Right atrium auricular region (tissue), 2 donors: ENCODE measurements around the gene TSKS. TPM values are rescaled to one million over a fixed set of nuclear protein-coding genes. Genes with fewer than 3 reads are reported as not detected.
"Not testable (repeated sequence)": the region's sequence is repeated elsewhere in the genome, so short reads cannot be mapped to it uniquely, and the experiment has no call there.

ENCODE experiments used
- DNase-seq: peaks from one replicate; pipeline ENCODE4 v3.0.0-alpha.2; 2019; ENCODE audit warnings: low spot score
- H3K27ac ChIP-seq, 2 donors: fragments of 200-600 bp; sonication (generic); 1 replicate in 1 of 2; 2 replicates in 1 of 2; pipeline ENCODE4 v1.5.1; 2016 to 2019
- H3K27me3 ChIP-seq, 2 donors: fragments of 200-600 bp; sonication (generic); one replicate each; pipeline versions ENCODE4 v1.5.1 to v1.6.0; 2017 to 2019
- H3K36me3 ChIP-seq: fragments of 200-600 bp; sonication (generic); one replicate; pipeline ENCODE4 v1.5.1; 2016
- H3K4me1 ChIP-seq, 2 donors: fragments of 200-600 bp; sonication (generic); one replicate each; pipeline versions ENCODE4 v1.5.1 to v1.6.0; 2017 to 2019
- H3K4me3 ChIP-seq, 2 donors: fragments of 200-600 bp; sonication (generic); 1 replicate in 1 of 2; 2 replicates in 1 of 2; pipeline ENCODE4 v1.5.1; 2017 to 2019; ENCODE audit warnings: mild to moderate bottlenecking in 1 of 2, moderate library complexity in 1 of 2
- H3K9me3 ChIP-seq, 2 donors: fragments of 200-600 bp; sonication (generic); one replicate each; pipeline ENCODE4 v1.5.1; 2019
- CTCF ChIP-seq, 2 donors: fragments of 200-600 bp; sonication (generic); IDR thresholded peaks; one replicate each; pipeline ENCODE4 v1.5.1; 2019; ENCODE audit warnings: antibody characterized with exemption in 2 of 2
- total RNA-seq, 2 donors: library from RNA; depleted of rRNA; stranded (reverse); fragments of >200 nt; gene quantifications; one replicate each; pipeline ENCODE4 v1.1.0, GENCODE V29; 2016

TSKS gene
- total RNA-seq, 2 donors from 2014 or later, result 0.28 to 0.96 TPM

- Histone ChIP-seq H3K36me3 (no peaks in the 10 kb centered on the region), H3K4me1 (peaks cover 0 to 10% of the 10 kb centered on the region in 2 donors), H3K27me3 (no peaks in the 10 kb centered on the region), H3K27ac (peak overlapping the region; percentile 35 to 67), H3K4me3 (no peak overlapping the region), H3K9me3 (no peaks in the 10 kb centered on the region)
- TF ChIP-seq CTCF (IDR thresholded peaks at IDR 0.05), result no peak
- DNase-seq, result peak; percentile 80
Observed at GRCh38 chr19:49727217-49728030, 35.7 kb downstream of the TSKS start.

GRCh38 chr19:49719420-49719819 lies 43.7 kb downstream of the TSKS start:
- not testable (repeated sequence) for H3K4me3 ChIP-seq, H3K9me3 ChIP-seq, H3K36me3 ChIP-seq, H3K27me3 ChIP-seq, H3K27ac ChIP-seq, DNase-seq, H3K4me1 ChIP-seq

GRCh38 chr19:49718991-49719390 lies 44.1 kb downstream of the TSKS start:
- no peak for TF ChIP-seq CTCF (IDR thresholded peaks at IDR 0.05)
- no peaks in the 10 kb centered on the region for H3K27me3 ChIP-seq
- no peak overlapping the region for H3K4me3 ChIP-seq
- no peaks in the 10 kb centered on the region for H3K4me1 ChIP-seq
- DNase-seq, result no peak
- H3K9me3 ChIP-seq, result no peaks in the 10 kb centered on the region
- H3K36me3 ChIP-seq, result no peaks in the 10 kb centered on the region
- no peak overlapping the region for H3K27ac ChIP-seq

GRCh38 chr19:49718511-49718910 lies 44.6 kb downstream of the TSKS start:
- H3K27me3 ChIP-seq, result no peaks in the 10 kb centered on the region
- H3K36me3 ChIP-seq, result no peaks in the 10 kb centered on the region
- H3K4me1 ChIP-seq, result no peaks in the 10 kb centered on the region
- H3K27ac ChIP-seq, result no peak overlapping the region
- no peak overlapping the region for H3K4me3 ChIP-seq
- TF ChIP-seq CTCF (IDR thresholded peaks at IDR 0.05), result no peak
- DNase-seq, result no peak
- no peaks in the 10 kb centered on the region for H3K9me3 ChIP-seq

GRCh38 chr19:49716154-49716553 lies 47.0 kb downstream of the TSKS start:
- H3K4me3 ChIP-seq, result no peak overlapping the region
- no peaks in the 10 kb centered on the region for H3K36me3 ChIP-seq
- H3K9me3 ChIP-seq, result no peaks in the 10 kb centered on the region
- no peaks in the 10 kb centered on the region for H3K4me1 ChIP-seq
- no peak overlapping the region for H3K27ac ChIP-seq
- no peaks in the 10 kb centered on the region for H3K27me3 ChIP-seq
- DNase-seq, result no peak
- no peak for TF ChIP-seq CTCF (IDR thresholded peaks at IDR 0.05)

- TF ChIP-seq CTCF (IDR thresholded peaks at IDR 0.05), result no peak
- H3K4me3 ChIP-seq, result no peak overlapping the region
- no peak overlapping the region for H3K27ac ChIP-seq
- H3K4me1 ChIP-seq, result no peaks in the 10 kb centered on the region
- no peak for DNase-seq
- no peaks in the 10 kb centered on the region for H3K27me3 ChIP-seq
- H3K36me3 ChIP-seq, result no peaks in the 10 kb centered on the region
- no peaks in the 10 kb centered on the region for H3K9me3 ChIP-seq
Observed at GRCh38 chr19:49713236-49713845, 49.8 kb downstream of the TSKS start.
